Measurements from ENCODE around the gene IGF1R.

GRCh38 chr15:98868564-98868963 lies 220.2 kb downstream of the IGF1R start:
- no peak for TF ChIP-seq EZH2phosphoT487 (IDR thresholded peaks at IDR 0.05; ENCODE audit: low read depth)
- TF ChIP-seq, protein P1, sequence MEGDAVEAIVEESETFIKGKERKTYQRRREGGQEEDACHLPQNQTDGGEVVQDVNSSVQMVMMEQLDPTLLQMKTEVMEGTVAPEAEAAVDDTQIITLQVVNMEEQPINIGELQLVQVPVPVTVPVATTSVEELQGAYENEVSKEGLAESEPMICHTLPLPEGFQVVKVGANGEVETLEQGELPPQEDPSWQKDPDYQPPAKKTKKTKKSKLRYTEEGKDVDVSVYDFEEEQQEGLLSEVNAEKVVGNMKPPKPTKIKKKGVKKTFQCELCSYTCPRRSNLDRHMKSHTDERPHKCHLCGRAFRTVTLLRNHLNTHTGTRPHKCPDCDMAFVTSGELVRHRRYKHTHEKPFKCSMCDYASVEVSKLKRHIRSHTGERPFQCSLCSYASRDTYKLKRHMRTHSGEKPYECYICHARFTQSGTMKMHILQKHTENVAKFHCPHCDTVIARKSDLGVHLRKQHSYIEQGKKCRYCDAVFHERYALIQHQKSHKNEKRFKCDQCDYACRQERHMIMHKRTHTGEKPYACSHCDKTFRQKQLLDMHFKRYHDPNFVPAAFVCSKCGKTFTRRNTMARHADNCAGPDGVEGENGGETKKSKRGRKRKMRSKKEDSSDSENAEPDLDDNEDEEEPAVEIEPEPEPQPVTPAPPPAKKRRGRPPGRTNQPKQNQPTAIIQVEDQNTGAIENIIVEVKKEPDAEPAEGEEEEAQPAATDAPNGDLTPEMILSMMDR (IDR thresholded peaks at IDR 0.05; ENCODE audit: low read depth, low read length): no peak
